ENCODE results near the gene ZNF436.

Gene ZNF436

GRCh38 chr1:23369335-23370013 lies at the start of gene ZNF436:
Gene ZNF436 (minus strand): TSS chr1:23369836. CDS start chr1:23368005, 1,831 bp downstream.
- DNase-seq = peak; percentile 96

- no peak for DNase-seq
Observed at GRCh38 chr1:23419180-23419579, 49.5 kb upstream of the ZNF436 start.

- DNase-seq = peak; percentile 63
Observed at GRCh38 chr1:23417570-23417969, 47.9 kb upstream of the ZNF436 start.

GRCh38 chr1:23416964-23417363 lies 47.3 kb upstream of the ZNF436 start:
- no peak for DNase-seq

GRCh38 chr1:23408797-23409290 lies 39.2 kb upstream of the ZNF436 start:
- no peak for DNase-seq

- DNase-seq = no peak
Observed at GRCh38 chr1:23407016-23407630, 37.5 kb upstream of the ZNF436 start.

- DNase-seq = no peak
Observed at GRCh38 chr1:23405946-23406345, 36.3 kb upstream of the ZNF436 start.

GRCh38 chr1:23403735-23404486 lies 34.3 kb upstream of the ZNF436 start:
- peak; percentile 96 for DNase-seq

- DNase-seq = no peak
Observed at GRCh38 chr1:23403355-23403734, 33.7 kb upstream of the ZNF436 start.

GRCh38 chr1:23403038-23403336 lies 33.4 kb upstream of the ZNF436 start:
- peak; percentile 48 for DNase-seq

- peak; percentile 31 for DNase-seq
Observed at GRCh38 chr1:23402286-23403037, 32.8 kb upstream of the ZNF436 start.

GRCh38 chr1:23401313-23401712 lies 31.7 kb upstream of the ZNF436 start:
- no peak for DNase-seq

- no peak for DNase-seq
Observed at GRCh38 chr1:23400324-23401114, 30.9 kb upstream of the ZNF436 start.

- no peak for DNase-seq
Observed at GRCh38 chr1:23399229-23399628, 29.6 kb upstream of the ZNF436 start.

GRCh38 chr1:23397908-23398307 lies 28.3 kb upstream of the ZNF436 start:
- no peak for DNase-seq

- DNase-seq = no peak
Observed at GRCh38 chr1:23396380-23396779, 26.7 kb upstream of the ZNF436 start.

GRCh38 chr1:23395849-23396248 lies 26.2 kb upstream of the ZNF436 start:
- DNase-seq = no peak

GRCh38 chr1:23395154-23395724 lies 25.6 kb upstream of the ZNF436 start:
- no peak for DNase-seq

- DNase-seq = no peak
Observed at GRCh38 chr1:23394684-23395083, 25.0 kb upstream of the ZNF436 start.

- no peak for DNase-seq
Observed at GRCh38 chr1:23394181-23394580, 24.5 kb upstream of the ZNF436 start.

- DNase-seq = no peak
Observed at GRCh38 chr1:23393706-23394105, 24.1 kb upstream of the ZNF436 start.

Measured in hematopoietic multipotent progenitor cell treated with erythropoietin and hydrocortisone succinate and interleukin-3 and kit ligand, for 4 days (in vitro differentiated cells).